Measurements from ENCODE around the gene TENM4.

Gene TENM4

DNA sequence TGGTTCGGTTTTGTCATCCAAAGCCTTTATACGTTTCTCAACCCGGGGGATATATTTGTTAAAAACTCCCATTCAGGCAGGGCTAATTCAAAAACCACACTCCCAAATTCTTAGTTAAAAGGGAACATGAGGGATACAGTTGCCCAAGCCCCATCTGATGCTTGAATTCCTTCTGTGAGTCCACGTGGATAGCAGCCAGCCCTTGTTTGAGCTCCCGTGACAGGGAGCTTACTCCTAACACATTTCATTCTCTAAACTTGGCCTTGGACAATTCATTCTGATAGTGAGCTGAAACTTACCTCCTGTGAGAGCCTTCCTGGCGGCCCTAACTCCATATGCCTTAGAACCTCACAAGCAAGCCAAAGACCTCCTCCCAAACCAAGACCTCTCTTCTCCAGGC, 357.5 kb downstream of the TENM4 start:
- H3K4me1 ChIP-seq (ENCODE audit: insufficient read depth, low read length) = no peaks in the 10 kb centered on the region
- no peaks in the 10 kb centered on the region for H3K36me3 ChIP-seq (ENCODE audit: insufficient read depth, low read length)
- no peaks in the 10 kb centered on the region for H3K79me2 ChIP-seq (ENCODE audit: insufficient read depth, low read length)
- TF ChIP-seq, protein P1, sequence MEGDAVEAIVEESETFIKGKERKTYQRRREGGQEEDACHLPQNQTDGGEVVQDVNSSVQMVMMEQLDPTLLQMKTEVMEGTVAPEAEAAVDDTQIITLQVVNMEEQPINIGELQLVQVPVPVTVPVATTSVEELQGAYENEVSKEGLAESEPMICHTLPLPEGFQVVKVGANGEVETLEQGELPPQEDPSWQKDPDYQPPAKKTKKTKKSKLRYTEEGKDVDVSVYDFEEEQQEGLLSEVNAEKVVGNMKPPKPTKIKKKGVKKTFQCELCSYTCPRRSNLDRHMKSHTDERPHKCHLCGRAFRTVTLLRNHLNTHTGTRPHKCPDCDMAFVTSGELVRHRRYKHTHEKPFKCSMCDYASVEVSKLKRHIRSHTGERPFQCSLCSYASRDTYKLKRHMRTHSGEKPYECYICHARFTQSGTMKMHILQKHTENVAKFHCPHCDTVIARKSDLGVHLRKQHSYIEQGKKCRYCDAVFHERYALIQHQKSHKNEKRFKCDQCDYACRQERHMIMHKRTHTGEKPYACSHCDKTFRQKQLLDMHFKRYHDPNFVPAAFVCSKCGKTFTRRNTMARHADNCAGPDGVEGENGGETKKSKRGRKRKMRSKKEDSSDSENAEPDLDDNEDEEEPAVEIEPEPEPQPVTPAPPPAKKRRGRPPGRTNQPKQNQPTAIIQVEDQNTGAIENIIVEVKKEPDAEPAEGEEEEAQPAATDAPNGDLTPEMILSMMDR (IDR thresholded peaks at IDR 0.05; ENCODE audit: borderline replicate concordance, extremely low read depth, low read length, poor library complexity, severe bottlenecking) = no peak
- no peak for TF ChIP-seq EZH2 (IDR thresholded peaks at IDR 0.05; ENCODE audit: borderline replicate concordance, low read depth, low read length, severe bottlenecking)
- no peak overlapping the region for H3K4me3 ChIP-seq (ENCODE audit: low read depth in 1 of 2, low read length in 2 of 2)
- ATAC-seq (ENCODE audit: insufficient read depth, low read depth) (no peak), DNase-seq (no peak)
- H3K4me2 ChIP-seq (ENCODE audit: insufficient read depth, low read length) = no peak overlapping the region
- peaks cover 2% of the 10 kb centered on the region for H3K27me3 ChIP-seq (ENCODE audit: insufficient read depth, low read length, poor library complexity)
- H4K20me1 ChIP-seq (ENCODE audit: insufficient read depth, low read length) = no peaks in the 10 kb centered on the region
- H3K9ac ChIP-seq (ENCODE audit: low read depth, low read length) = no peak overlapping the region
- H3K9me3 ChIP-seq (ENCODE audit: insufficient read depth, low read length, severe bottlenecking) = no peaks in the 10 kb centered on the region
- no peak overlapping the region for H2AFZ ChIP-seq (ENCODE audit: low read depth, low read length)
- no peak overlapping the region for H3K27ac ChIP-seq (ENCODE audit: low read length)

DNA sequence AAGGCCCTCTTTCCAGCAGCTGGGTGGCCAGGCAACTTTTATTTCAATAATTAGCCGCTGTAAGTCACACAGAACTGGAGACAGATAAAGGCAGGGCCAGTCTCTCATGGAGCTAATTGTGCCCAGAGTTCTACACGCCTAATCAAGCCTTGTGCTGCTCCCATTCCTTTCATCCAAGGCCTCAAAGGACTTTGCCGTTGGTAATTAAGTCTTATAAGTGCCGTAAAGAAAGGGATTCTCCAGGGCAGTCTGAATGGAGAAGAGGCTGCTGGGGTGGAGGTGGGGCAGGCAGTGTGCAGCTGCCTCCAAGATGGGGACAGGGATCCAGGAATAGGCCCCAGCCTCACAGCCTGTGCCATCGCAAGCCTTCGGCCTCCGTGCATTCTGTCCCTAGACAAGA, 357.9 kb downstream of the TENM4 start:
- no peaks in the 10 kb centered on the region for H3K4me1 ChIP-seq (ENCODE audit: insufficient read depth, low read length)
- H3K27ac ChIP-seq (ENCODE audit: low read length) = no peak overlapping the region
- no peak overlapping the region for H2AFZ ChIP-seq (ENCODE audit: low read depth, low read length)
- H3K9ac ChIP-seq (ENCODE audit: low read depth, low read length) = no peak overlapping the region
- TF ChIP-seq, protein P1 (IDR thresholded peaks at IDR 0.05; ENCODE audit: borderline replicate concordance, extremely low read depth, low read length, poor library complexity, severe bottlenecking) = no peak
- no peak for TF ChIP-seq EZH2 (IDR thresholded peaks at IDR 0.05; ENCODE audit: borderline replicate concordance, low read depth, low read length, severe bottlenecking)
- H3K4me3 ChIP-seq (ENCODE audit: low read depth in 1 of 2, low read length in 2 of 2) = no peak overlapping the region
- no peaks in the 10 kb centered on the region for H3K9me3 ChIP-seq (ENCODE audit: insufficient read depth, low read length, severe bottlenecking)
- DNase-seq = no peak
- H4K20me1 ChIP-seq (ENCODE audit: insufficient read depth, low read length) = no peaks in the 10 kb centered on the region
- peaks cover 2% of the 10 kb centered on the region for H3K27me3 ChIP-seq (ENCODE audit: insufficient read depth, low read length, poor library complexity)
- no peaks in the 10 kb centered on the region for H3K36me3 ChIP-seq (ENCODE audit: insufficient read depth, low read length)
- H3K79me2 ChIP-seq (ENCODE audit: insufficient read depth, low read length) = no peaks in the 10 kb centered on the region
- H3K4me2 ChIP-seq (ENCODE audit: insufficient read depth, low read length) = no peak overlapping the region
- no peak for ATAC-seq (ENCODE audit: insufficient read depth, low read depth)

DNA sequence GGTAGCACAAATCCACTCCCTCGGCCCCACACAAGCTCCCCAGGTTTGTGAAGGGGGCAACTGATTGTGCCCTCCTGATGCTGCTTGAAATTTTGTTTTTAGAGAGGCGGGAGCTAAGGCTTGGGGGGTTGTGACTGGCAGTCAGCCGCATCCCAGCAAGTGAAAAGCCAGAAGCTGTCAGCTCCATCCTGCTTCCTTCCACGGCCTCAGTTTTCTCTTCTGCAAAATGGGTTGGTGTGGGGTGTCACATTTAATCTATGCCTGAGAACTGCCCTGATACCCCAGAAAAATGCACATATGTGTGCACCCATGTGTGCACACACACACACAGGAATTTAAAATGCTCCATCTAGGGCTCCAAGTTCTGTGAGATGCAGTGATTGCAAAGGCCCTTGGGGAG, 358.6 kb downstream of the TENM4 start:
- no peak for TF ChIP-seq EZH2 (IDR thresholded peaks at IDR 0.05; ENCODE audit: borderline replicate concordance, low read depth, low read length, severe bottlenecking)
- TF ChIP-seq, protein P1 (IDR thresholded peaks at IDR 0.05; ENCODE audit: borderline replicate concordance, extremely low read depth, low read length, poor library complexity, severe bottlenecking) = no peak
- ATAC-seq (ENCODE audit: insufficient read depth, low read depth) = no peak

More for the DNA sequence above, 358.6 kb downstream of the TENM4 start:
- Histone ChIP-seq H3K9ac (ENCODE audit: low read depth, low read length) (no peak overlapping the region), H3K36me3 (ENCODE audit: insufficient read depth, low read length) (no peaks in the 10 kb centered on the region), H3K79me2 (ENCODE audit: insufficient read depth, low read length) (no peaks in the 10 kb centered on the region), H3K27ac (ENCODE audit: low read length) (no peak overlapping the region), H3K4me3 (ENCODE audit: low read depth in 1 of 2, low read length in 2 of 2) (no peak overlapping the region), H4K20me1 (ENCODE audit: insufficient read depth, low read length) (no peaks in the 10 kb centered on the region), H3K4me1 (ENCODE audit: insufficient read depth, low read length) (no peaks in the 10 kb centered on the region), H2AFZ (ENCODE audit: low read depth, low read length) (no peak overlapping the region), H3K9me3 (ENCODE audit: insufficient read depth, low read length, severe bottlenecking) (no peaks in the 10 kb centered on the region), H3K4me2 (ENCODE audit: insufficient read depth, low read length) (no peak overlapping the region), H3K27me3 (ENCODE audit: insufficient read depth, low read length, poor library complexity) (peaks cover 2% of the 10 kb centered on the region)
- no peak for DNase-seq

All from DND-41 (cell line).